DOHH2 (cell line): ENCODE measurements around the gene FCRL1.

Experiments used
- CTCF ChIP-seq: fragments of 200-600 bp; sonication (generic); IDR thresholded peaks from one replicate; pipeline ENCODE4 v1.5.1; 2014; ENCODE audit warnings: antibody characterized with exemption, mild to moderate bottlenecking, low read depth, low read length; ENCODE audit not compliant: poor library complexity, severe bottlenecking
- EZH2phosphoT487 ChIP-seq: fragments of 200-600 bp; sonication (generic); IDR thresholded peaks from 2 replicates; pipeline ENCODE4 v1.6.1; 2017; ENCODE audit warnings: borderline replicate concordance, mild to moderate bottlenecking, antibody characterized with exemption, low read length, moderate library complexity, mixed read lengths

GRCh38 chr1:157758018-157758417 lies 61.9 kb downstream of the FCRL1 start:
- TF ChIP-seq EZH2phosphoT487 (no peak), CTCF (no peak)
